Medulla oblongata (tissue), 1 donor: ENCODE data around the gene HBP1.
"Not testable (repeated sequence)": the region's sequence is repeated elsewhere in the genome, so short reads cannot be mapped to it uniquely, and the experiment has no call there.

Experiments used
- DNase-seq: peaks from one replicate; pipeline ENCODE4 v3.0.0-alpha.2; 2015; ENCODE audit errors: extremely low spot score

Gene HBP1

GRCh38 chr7:107155726-107156125 is 13.1 kb upstream of the HBP1 start:
- DNase-seq = not testable (repeated sequence)

DNA sequence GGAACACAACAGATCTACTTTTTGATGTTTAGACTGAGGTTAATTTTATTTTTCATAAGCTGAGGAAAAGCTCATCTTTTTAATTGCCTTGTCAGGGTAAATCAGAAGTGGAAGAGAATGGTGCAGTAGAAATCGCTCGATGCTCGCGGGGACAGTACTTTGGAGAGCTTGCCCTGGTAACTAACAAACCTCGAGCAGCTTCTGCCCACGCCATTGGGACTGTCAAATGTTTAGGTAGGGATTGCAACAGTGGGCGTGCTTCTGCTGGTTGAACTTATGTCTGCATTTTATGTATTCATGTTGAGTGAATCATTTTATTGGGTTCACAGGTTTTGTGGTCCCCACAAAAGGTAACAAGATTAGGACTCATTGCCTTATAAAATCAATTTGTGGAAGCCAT is 11.7 kb upstream of the HBP1 start:
- DNase-seq = no peak

- DNase-seq = no peak
Measured at GRCh38 chr7:107158028-107158427, 10.8 kb upstream of the HBP1 start.

GRCh38 chr7:107160389-107160788 is 8.4 kb upstream of the HBP1 start:
- no peak for DNase-seq

GRCh38 chr7:107161415-107161814 is 7.4 kb upstream of the HBP1 start:
- no peak for DNase-seq

DNA sequence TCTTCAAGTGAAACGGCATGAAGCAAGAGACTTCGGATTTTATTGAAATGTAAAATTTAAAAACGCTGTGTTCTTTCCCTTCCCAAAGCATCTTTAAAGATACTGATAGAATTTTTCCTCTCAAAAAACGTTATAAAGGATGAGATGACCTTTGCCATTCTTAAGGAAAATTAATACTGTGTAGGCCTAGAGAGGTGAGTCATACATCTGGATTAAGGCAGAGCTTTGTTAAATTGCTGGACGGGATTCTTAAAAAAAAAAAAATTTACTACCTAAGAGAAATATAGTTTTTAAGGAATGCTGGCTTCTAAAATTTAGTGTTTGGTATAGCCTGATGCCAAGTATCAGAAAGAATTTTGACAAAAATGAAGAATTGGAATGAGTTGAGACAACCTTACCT is 6.3 kb upstream of the HBP1 start:
- DNase-seq = no peak

GRCh38 chr7:107164092-107164491 is 4.7 kb upstream of the HBP1 start:
- no peak for DNase-seq

DNA sequence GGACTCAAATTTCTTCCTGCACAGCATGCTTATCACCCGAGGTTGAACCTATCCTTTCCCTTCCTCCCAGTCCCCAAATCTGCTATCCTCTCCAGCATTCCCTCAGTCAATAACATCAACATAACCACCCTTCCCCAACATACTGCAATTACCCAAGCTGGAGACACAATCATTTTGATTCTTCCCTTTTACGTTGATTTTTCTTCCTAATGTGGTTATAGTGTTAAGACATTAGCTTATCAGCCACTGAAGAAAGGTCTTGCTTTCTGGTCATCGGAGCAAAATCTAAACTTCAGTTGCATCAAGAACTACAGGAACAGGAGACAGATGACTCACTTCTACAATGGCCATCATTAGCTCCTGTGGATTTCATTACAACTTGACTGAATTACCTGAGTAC is 3.5 kb upstream of the HBP1 start:
- DNase-seq = no peak

DNA sequence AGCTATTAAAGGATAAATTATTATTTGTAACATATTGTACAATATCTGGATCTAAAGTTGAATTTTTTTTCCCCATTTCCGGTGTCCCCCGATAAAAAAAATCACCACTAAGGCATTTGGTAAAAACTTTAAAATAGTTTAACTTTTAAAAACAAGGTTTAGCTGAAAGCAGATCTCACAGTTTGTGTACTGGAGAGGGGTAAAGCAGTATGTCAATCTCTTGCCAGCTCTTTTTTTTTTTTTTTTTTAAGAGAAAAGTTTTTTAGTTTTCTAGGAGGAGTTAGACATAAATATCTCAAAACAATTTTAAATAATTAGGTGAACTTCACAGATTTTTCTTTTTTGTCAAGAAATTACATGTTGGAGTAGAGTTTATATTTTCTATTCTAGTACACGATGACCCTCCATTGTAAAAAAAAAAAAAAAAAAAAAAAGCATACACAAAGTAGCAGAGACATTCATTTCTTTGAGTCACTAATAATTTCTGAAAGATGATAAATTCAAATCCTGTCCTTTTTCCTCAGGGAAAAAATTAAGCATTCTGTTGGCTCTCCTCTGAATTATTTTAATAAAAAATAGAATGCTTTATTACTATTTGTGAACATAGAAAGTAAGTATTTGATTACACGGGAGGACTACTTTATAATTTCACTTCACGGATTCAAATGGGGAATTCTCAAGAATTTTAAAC is 1.9 kb upstream of the HBP1 start:
- DNase-seq = no peak

GRCh38 chr7:107167483-107168232 is 1.1 kb upstream of the HBP1 start:
- peak; percentile 85 for DNase-seq

- DNase-seq = peak; percentile 99
Measured at GRCh38 chr7:107169120-107170050, 582 bp downstream of the HBP1 start.

DNA sequence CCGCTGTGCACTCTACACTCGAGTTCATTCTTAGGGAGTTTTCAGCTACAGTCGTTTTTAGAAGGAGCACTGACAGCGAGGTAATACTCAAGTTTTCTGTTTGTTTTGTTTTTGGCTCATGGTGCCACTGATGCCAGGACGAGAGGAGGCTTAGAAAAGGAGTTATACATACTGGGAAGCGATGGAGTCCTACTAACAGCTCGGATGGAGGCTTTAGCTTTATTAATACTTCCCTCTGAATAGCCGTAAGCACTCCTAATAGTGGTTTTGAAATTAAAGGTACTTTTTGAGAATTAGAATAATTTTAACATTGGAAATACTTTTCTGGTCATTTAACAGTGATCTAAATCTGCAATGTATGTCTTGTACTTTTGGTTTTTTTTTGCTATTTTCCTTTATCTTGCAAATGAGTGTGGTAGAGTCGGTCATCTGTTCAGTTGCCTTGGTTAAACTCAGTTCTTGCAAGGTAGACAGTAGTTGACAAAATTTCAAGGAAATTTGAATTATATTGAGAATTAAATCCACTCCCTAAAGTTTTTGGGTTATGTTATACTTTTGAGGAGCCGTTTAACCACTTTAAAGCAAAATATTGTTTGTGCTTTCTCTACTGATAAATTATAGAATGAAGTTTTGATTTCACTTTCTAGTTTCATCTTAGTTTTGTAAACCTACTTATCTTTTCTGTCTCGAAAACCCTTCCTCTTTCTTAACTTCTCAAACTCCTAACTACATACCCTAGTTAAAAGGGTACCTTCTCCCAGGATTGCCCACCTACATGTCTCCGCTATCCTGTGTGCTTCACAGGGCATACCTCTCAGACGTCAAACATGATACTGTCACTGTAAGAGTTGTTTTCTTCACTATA is 1.5 kb downstream of the HBP1 start:
- DNase-seq = peak; percentile 43

DNA sequence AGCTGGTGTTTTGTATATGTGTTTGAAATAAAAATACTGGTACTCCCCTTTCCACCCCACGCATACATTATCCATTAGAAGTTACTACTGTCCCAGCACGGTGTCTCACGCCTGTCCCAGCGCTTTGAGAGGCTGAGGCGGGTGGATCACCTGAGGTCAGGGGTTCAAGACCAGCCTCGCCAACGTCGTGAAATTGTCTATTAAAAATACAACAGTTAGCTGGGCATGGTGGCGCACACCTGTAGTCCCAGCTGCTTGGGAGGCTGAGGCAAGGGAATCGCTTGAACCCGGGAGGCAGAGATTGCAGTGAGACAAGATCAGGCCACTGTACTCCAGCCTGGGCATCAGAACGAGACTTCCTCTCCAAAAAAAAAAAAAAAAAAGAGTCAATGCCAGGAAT is 2.7 kb downstream of the HBP1 start:
- DNase-seq = no peak

GRCh38 chr7:107172276-107173032 is 3.7 kb downstream of the HBP1 start:
- DNase-seq = no peak

DNA sequence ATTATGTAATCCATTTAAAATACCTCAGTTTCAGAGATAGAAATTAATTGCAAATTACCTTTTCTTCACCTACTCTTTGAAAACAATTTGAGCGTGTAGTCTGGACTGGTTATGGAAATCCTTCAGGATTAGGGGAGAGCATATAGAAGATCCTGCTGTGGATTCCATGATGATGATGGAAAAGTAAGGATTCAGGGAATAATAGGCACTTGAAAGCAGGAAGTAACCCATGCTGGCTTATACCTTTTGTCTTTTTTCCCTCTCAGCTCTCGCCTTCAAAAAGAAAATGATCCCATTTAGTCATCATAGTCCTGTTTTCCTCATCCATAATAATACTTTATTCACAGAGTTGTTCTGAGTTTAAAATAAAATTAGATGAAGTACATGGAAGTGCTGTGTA is 4.4 kb downstream of the HBP1 start:
- DNase-seq = no peak

DNA sequence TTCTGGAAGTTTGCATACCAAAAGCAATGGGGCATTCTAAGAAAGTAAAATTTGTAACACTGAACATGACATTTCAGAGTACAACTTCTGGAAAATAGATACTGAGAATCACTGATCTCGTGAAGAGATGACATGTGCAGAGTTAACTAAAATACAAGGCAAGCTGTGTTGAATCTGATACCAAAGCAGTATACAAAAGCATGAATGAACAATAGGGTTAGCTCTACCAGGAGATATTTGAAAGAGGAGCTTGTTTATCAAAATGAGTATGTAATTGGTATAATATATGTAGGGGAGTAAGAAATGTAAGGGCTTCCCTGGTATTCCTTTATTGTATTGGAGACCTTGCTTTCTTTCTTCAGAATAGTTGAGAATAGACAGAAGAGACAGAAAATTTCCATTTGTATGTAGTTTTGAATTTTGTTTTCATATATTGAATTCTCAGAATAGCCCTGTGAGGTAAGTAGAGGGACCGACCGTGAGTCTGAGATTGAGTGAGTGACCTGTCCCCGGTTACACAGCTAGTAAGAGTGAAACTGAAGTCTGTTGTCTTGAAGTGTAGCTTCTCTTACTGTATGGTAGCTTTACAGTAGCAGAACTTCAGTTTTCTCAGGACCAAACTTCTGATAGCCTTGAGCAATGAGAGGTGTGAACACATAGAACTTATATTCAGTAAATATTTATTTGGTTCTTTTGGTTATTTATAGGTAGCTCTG is 5.0 kb downstream of the HBP1 start:
- DNase-seq = peak; percentile 76

DNA sequence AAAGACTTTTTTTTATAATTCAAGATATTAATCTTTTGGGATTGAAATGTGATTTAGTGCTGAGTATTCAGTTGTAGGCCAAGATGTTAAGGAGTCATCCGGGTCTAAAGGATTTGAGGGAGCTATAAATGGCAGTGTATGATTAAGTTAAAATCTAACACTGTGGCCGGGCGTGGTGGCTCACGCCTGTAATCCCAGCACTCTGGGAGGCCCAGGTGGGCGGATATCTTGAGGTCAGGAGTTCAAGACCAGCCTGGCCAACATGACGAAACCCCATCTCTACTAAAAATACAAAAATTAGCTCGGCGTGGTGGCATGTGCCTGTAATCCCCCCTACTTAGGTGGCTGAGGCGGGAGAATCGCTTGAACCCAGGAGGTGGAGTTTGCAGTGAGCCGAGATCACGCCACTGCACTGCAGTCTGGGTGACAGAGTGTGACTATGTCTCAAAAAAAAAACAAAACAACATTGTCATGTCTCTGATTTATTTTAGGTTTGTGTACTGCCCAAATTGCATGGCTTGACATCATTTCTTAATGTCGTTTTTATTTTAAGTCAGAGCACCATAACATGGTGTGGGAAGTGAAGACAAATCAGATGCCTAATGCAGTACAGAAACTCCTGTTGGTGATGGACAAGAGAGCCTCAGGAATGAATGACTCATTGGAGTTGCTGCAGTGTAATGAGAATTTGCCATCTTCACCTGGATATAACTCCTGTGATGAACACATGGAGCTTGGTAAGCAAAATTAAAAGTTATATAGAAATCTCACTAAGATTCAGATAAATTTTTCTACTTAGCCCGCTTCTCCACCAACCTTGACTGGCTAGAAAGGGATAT is 10.7 kb downstream of the HBP1 start:
- DNase-seq = no peak

GRCh38 chr7:107180378-107180777 is 11.6 kb downstream of the HBP1 start:
- DNase-seq = no peak

DNA sequence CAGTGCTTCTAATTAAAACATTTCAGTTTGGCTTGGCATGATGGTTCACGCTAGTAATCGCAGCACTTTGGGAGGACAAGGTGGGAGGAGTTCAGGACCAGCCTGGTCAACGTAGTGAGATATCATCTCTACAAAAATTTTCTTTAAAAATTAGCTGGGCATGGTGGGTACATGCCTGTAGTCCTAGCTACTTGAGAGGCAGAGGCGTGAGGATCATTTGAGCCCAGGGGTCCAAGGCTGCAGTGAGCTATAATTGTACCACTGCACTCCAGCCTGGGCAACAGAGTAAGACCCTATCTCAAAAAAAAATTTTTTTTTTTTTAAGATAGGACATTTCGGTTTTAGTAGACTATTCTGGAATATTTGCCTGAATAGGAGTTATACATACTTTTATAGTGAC is 12.4 kb downstream of the HBP1 start:
- DNase-seq = no peak
